Measurements from ENCODE around the gene CCDC34.

- TF ChIP-seq POLR2AphosphoS5 (IDR thresholded peaks at IDR 0.05; ENCODE audit: low read depth, low read length) (no peak), SIN3A (IDR thresholded peaks at IDR 0.05; ENCODE audit: borderline replicate concordance, insufficient read depth, low read length) (no peak)
Observed at GRCh38 chr11:27395556-27396258, 32.7 kb upstream of the CCDC34 start.
